HL-60 (cell line): Measurements from ENCODE around the gene SCN10A.

Source experiments
- DNase-seq, 2 experiments: peaks; one replicate each; pipeline ENCODE4 v3.0.0-alpha.2; 2010 to 2020; ENCODE audit warnings: low read depth in 1 of 2, low spot score in 1 of 2
- H3K27ac ChIP-seq: fragments of 250-450 bp; sonication (Bioruptor Pico); replicated peaks from 2 replicates; pipeline ENCODE4 v1.5.1; 2020; ENCODE audit warnings: mild to moderate bottlenecking, moderate library complexity
- H3K27me3 ChIP-seq: fragments of 250-450 bp; sonication (Bioruptor Pico); 2 replicates; pipeline ENCODE4 v1.5.1; 2021; ENCODE audit warnings: mild to moderate bottlenecking, moderate library complexity; ENCODE audit not compliant: insufficient read depth, poor library complexity, severe bottlenecking
- H3K4me3 ChIP-seq: replicated peaks from 2 replicates; pipeline ENCODE4 v1.5.1; 2011; ENCODE audit warnings: mild to moderate bottlenecking, control low read depth, low read length; ENCODE audit not compliant: insufficient read depth
- CTCF ChIP-seq: IDR thresholded peaks from one replicate; pipeline ENCODE4 v1.5.1; 2011; ENCODE audit warnings: low read length, control low read depth, inconsistent platforms; ENCODE audit not compliant: insufficient read depth
- GABPA ChIP-seq: IDR thresholded peaks from 2 replicates; pipeline ENCODE4 v1.6.1; 2012; ENCODE audit warnings: low read depth
- POLR2AphosphoS5 ChIP-seq: IDR thresholded peaks from 2 replicates; pipeline ENCODE4 v1.6.1; 2012; ENCODE audit warnings: low read depth
- SPI1 ChIP-seq: IDR thresholded peaks from 2 replicates; pipeline ENCODE4 v1.6.1; 2012; ENCODE audit warnings: low read depth, mild to moderate bottlenecking, borderline replicate concordance
- TF ChIP-seq, protein P1 (sequence below): IDR thresholded peaks from 2 replicates; pipeline ENCODE4 v1.6.1; 2012; ENCODE audit warnings: low read depth; ENCODE audit not compliant: insufficient replicate concordance

Gene SCN10A

DNA sequence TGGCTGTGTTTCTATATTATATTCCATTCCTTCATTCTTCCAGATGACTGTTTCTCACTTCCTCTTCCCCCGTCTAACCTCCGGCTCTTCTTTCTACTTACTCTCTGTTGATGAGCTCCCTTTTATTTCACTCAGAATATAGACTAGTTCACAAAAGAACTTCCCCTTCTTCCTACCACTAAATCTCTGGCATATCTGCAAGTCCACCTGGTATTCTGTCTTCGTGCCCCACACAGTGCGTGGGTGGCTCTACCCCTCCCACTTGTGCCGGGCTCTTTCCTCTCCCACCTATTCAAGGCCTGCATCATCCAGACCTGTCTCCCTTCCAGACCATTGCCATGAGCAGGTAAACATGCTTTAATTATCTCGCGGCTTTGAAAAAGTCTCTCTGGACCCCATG lies 73.0 kb downstream of the SCN10A start:
- no peak for DNase-seq
- Histone ChIP-seq H3K4me3 (no peak overlapping the region), H3K27ac (no peak overlapping the region), H3K27me3 (no peaks in the 10 kb centered on the region)
- TF ChIP-seq SPI1 (peak; percentile 47; the same call in 1 of the 2 replicates), GABPA (no peak), POLR2AphosphoS5 (no peak), CTCF (no peak)

- DNase-seq: no peak
- Histone ChIP-seq H3K4me3 (no peak overlapping the region), H3K27ac (no peak overlapping the region), H3K27me3 (no peaks in the 10 kb centered on the region)
- TF ChIP-seq, protein P1, sequence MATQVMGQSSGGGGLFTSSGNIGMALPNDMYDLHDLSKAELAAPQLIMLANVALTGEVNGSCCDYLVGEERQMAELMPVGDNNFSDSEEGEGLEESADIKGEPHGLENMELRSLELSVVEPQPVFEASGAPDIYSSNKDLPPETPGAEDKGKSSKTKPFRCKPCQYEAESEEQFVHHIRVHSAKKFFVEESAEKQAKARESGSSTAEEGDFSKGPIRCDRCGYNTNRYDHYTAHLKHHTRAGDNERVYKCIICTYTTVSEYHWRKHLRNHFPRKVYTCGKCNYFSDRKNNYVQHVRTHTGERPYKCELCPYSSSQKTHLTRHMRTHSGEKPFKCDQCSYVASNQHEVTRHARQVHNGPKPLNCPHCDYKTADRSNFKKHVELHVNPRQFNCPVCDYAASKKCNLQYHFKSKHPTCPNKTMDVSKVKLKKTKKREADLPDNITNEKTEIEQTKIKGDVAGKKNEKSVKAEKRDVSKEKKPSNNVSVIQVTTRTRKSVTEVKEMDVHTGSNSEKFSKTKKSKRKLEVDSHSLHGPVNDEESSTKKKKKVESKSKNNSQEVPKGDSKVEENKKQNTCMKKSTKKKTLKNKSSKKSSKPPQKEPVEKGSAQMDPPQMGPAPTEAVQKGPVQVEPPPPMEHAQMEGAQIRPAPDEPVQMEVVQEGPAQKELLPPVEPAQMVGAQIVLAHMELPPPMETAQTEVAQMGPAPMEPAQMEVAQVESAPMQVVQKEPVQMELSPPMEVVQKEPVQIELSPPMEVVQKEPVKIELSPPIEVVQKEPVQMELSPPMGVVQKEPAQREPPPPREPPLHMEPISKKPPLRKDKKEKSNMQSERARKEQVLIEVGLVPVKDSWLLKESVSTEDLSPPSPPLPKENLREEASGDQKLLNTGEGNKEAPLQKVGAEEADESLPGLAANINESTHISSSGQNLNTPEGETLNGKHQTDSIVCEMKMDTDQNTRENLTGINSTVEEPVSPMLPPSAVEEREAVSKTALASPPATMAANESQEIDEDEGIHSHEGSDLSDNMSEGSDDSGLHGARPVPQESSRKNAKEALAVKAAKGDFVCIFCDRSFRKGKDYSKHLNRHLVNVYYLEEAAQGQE: no peak
- TF ChIP-seq CTCF (no peak), POLR2AphosphoS5 (no peak), GABPA (no peak), SPI1 (no peak)
Measured at GRCh38 chr3:38742550-38742949, 73.5 kb downstream of the SCN10A start.

- Histone ChIP-seq H3K27ac (no peak overlapping the region), H3K27me3 (no peaks in the 10 kb centered on the region), H3K4me3 (no peak overlapping the region)
- DNase-seq: no peak
- TF ChIP-seq SPI1 (no peak), POLR2AphosphoS5 (no peak), CTCF (no peak), GABPA (no peak)
- TF ChIP-seq, protein P1: no peak
Measured at GRCh38 chr3:38740537-38740936, 75.5 kb downstream of the SCN10A start.

- H3K4me3 ChIP-seq: no peak overlapping the region
- no peak for DNase-seq
- TF ChIP-seq GABPA (no peak), CTCF (no peak), POLR2AphosphoS5 (no peak), SPI1 (no peak)
- TF ChIP-seq, protein P1: no peak
- H3K27ac ChIP-seq: no peak overlapping the region
- no peaks in the 10 kb centered on the region for H3K27me3 ChIP-seq
Measured at GRCh38 chr3:38739931-38740330, 76.1 kb downstream of the SCN10A start.
